DND-41 (cell line): ENCODE measurements around the gene ZCCHC18.

Experiments used
- ATAC-seq: fragments of 200-7000 bp; cut with Tn5 transposase; 3 replicates; pipeline ENCODE4 v1.9.1; 2021; ENCODE audit warnings: low read depth; ENCODE audit not compliant: insufficient read depth
- DNase-seq: peaks from one replicate; pipeline ENCODE4 v3.0.0-alpha.2; 2020
- H2AFZ ChIP-seq: 2 replicates; pipeline ENCODE4 v1.6.0; 2012; ENCODE audit warnings: low read depth, low read length
- H3K27ac ChIP-seq: 2 replicates; pipeline ENCODE4 v1.5.1; 2012; ENCODE audit warnings: low read length, inconsistent platforms
- H3K27me3 ChIP-seq: fragments of 200-600 bp; sonication (generic); 2 replicates; pipeline ENCODE4 v1.6.0; 2012; ENCODE audit warnings: low read length, mild to moderate bottlenecking, inconsistent platforms; ENCODE audit not compliant: insufficient read depth, poor library complexity
- H3K36me3 ChIP-seq: 2 replicates; pipeline ENCODE4 v1.5.1; 2012; ENCODE audit warnings: low read length, inconsistent platforms; ENCODE audit not compliant: insufficient read depth
- H3K4me1 ChIP-seq: 2 replicates; pipeline ENCODE4 v1.5.1; 2012; ENCODE audit warnings: mild to moderate bottlenecking, low read length; ENCODE audit not compliant: insufficient read depth
- H3K4me2 ChIP-seq: 2 replicates; pipeline ENCODE4 v1.6.0; 2012; ENCODE audit warnings: mild to moderate bottlenecking, moderate library complexity, low read length, inconsistent platforms; ENCODE audit not compliant: insufficient read depth
- H3K4me3 ChIP-seq, 2 experiments: fragments of 200-600 bp in 1 of 2; shearing (Covaris generic) in 1 of 2; 2 replicates each; pipeline ENCODE4 v1.5.1; 2012 to 2016; ENCODE audit warnings: inconsistent platforms in 2 of 2, low read length in 2 of 2, mild to moderate bottlenecking in 2 of 2, low read depth in 1 of 2, moderate library complexity in 1 of 2
- H3K79me2 ChIP-seq: 2 replicates; pipeline ENCODE4 v1.6.0; 2012; ENCODE audit warnings: low read length, inconsistent platforms; ENCODE audit not compliant: insufficient read depth
- H3K9ac ChIP-seq: 2 replicates; pipeline ENCODE4 v1.6.0; 2012; ENCODE audit warnings: low read depth, mild to moderate bottlenecking, inconsistent platforms, low read length, moderate library complexity
- H3K9me3 ChIP-seq: 2 replicates; pipeline ENCODE4 v1.5.1; 2012; ENCODE audit warnings: low read length, moderate library complexity, mild to moderate bottlenecking, inconsistent platforms; ENCODE audit not compliant: insufficient read depth, severe bottlenecking
- H4K20me1 ChIP-seq: 2 replicates; pipeline ENCODE4 v1.6.0; 2012; ENCODE audit warnings: low read length; ENCODE audit not compliant: insufficient read depth
- EZH2 ChIP-seq: IDR thresholded peaks from 3 replicates; pipeline ENCODE4 v1.6.1; 2012; ENCODE audit warnings: borderline replicate concordance, low read depth, mild to moderate bottlenecking, moderate library complexity, low read length, inconsistent platforms; ENCODE audit not compliant: severe bottlenecking
- TF ChIP-seq, protein P1 (sequence below): IDR thresholded peaks from 2 replicates; pipeline ENCODE4 v1.5.1; 2012; ENCODE audit warnings: borderline replicate concordance, low read length, moderate library complexity, mild to moderate bottlenecking; ENCODE audit not compliant: poor library complexity, severe bottlenecking; ENCODE audit errors: extremely low read depth

The ZCCHC18 gene

DNA sequence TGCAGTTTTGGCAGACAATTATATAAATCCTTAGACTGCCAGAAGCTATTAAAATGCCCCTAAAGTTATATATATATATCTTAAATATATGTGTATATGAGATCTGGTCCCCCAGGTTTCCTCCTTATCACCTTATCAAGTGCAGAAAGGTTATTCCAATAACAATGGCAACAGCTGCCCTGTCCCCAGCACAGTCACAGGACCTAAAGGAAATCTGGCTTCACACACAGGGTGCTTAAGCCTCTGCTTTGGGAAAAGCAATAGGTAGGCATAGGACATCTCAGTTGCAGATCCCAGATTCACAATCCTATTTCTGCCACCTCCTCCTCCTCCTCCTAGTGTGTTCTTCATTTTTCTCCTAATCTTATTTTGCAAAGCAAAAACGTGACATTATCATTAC is 38.7 kb downstream of the ZCCHC18 start:
- Histone ChIP-seq H4K20me1 (no peaks in the 10 kb centered on the region), H3K36me3 (no peaks in the 10 kb centered on the region), H3K4me1 (peaks cover 10% of the 10 kb centered on the region; the same call in 1 of the 2 replicates), H3K9me3 (no peaks in the 10 kb centered on the region), H3K9ac (no peak overlapping the region), H2AFZ (no peak overlapping the region), H3K4me3 (no peak overlapping the region), H3K27me3 (no peaks in the 10 kb centered on the region), H3K79me2 (peaks cover 14% of the 10 kb centered on the region), H3K4me2 (no peak overlapping the region), H3K27ac (no peak overlapping the region)
- DNase-seq = no peak
- ATAC-seq = no peak
- TF ChIP-seq, protein P1, sequence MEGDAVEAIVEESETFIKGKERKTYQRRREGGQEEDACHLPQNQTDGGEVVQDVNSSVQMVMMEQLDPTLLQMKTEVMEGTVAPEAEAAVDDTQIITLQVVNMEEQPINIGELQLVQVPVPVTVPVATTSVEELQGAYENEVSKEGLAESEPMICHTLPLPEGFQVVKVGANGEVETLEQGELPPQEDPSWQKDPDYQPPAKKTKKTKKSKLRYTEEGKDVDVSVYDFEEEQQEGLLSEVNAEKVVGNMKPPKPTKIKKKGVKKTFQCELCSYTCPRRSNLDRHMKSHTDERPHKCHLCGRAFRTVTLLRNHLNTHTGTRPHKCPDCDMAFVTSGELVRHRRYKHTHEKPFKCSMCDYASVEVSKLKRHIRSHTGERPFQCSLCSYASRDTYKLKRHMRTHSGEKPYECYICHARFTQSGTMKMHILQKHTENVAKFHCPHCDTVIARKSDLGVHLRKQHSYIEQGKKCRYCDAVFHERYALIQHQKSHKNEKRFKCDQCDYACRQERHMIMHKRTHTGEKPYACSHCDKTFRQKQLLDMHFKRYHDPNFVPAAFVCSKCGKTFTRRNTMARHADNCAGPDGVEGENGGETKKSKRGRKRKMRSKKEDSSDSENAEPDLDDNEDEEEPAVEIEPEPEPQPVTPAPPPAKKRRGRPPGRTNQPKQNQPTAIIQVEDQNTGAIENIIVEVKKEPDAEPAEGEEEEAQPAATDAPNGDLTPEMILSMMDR = no peak
- no peak for TF ChIP-seq EZH2

DNA sequence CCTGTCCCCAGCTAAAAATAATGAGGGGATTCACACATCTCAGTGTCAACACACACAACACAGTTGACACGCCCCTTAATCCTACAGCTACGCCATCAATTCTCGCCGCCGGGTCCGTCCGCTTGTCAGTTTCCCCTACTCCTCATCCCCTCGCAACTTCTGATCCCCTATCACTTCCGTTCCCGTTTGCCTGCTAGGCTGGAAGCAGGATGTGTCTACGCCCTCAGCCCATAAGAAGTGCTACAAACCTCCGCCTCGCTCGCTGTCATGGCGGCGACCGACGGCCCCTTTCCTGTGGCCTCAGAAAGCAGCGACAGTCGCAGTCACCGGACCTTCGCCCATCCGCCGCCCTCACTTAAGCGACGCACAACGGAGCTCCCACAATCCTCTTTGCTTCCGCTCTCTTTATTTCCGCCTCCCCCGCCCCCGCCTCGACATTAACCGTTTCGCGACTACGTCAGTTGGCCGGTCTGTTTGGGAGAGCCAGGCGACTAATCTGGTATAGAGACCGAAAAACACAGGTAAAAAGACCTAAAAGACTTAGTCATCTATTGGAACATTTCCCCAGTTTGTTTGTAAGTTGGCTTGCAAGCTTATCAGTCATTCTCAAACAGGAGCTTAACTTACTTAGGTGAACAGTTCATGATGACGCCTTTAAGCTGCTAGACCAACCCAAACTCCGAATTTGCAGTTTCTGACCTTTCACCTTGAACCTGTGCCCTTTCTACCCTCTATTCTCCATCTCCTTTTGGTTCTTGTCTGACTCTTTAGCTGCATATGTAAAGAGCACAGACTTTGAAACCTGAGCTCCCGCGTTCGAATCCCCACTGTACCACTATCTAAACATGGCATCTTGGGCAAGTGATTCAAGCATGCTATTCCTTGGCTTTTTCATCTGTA is 44.6 kb downstream of the ZCCHC18 start, which contains the start of gene SLC25A53:
SLC25A53 (minus strand) TSS at position 380 of the 900 bp plus-strand sequence. CDS start 51,752 bp downstream, outside the sequence.
- H3K27ac ChIP-seq = peak within 1 kb of the TSS; percentile 92
- no peaks in the 10 kb centered on the region for H3K27me3 ChIP-seq
- peak; percentile 85 for DNase-seq
- H3K36me3 ChIP-seq = no peaks in the 10 kb centered on the region
- peak within 1 kb of the TSS; percentile 60 for H3K9ac ChIP-seq
- H3K4me3 ChIP-seq = peak within 1 kb of the TSS; percentile 63 to 73
- peaks cover 27% of the 10 kb centered on the region for H3K79me2 ChIP-seq
- peak; percentile 86 for ATAC-seq
- no peaks in the 10 kb centered on the region for H4K20me1 ChIP-seq
- H3K9me3 ChIP-seq = no peaks in the 10 kb centered on the region
- TF ChIP-seq, protein P1 = no peak
- no peak for TF ChIP-seq EZH2
- peak within 1 kb of the TSS; percentile 83 for H2AFZ ChIP-seq
- peaks cover 19% of the 10 kb centered on the region for H3K4me1 ChIP-seq
- H3K4me2 ChIP-seq = peak within 1 kb of the TSS; percentile 73
